ENCODE data around the gene UBE2F. TPM values are rescaled to one million over a fixed set of nuclear protein-coding genes. Genes with fewer than 3 reads are reported as not detected.

Gene UBE2F
- total RNA-seq, 2 donors from 2014 or later = 45.2 to 73.2 TPM

GRCh38 chr2:237982039-237982725, 15.4 kb downstream of the UBE2F start:
- Histone ChIP-seq H3K4me3 (no peak overlapping the region), H3K9me3 (no peaks in the 10 kb centered on the region), H3K4me1 (replicated peaks) (no peaks in the 10 kb centered on the region), H3K36me3 (no peaks in the 10 kb centered on the region), H3K27me3 (replicated peaks; ENCODE audit: insufficient read depth) (no peaks in the 10 kb centered on the region), H3K27ac (no peak overlapping the region)
- intact Hi-C loops (cut with DNase I) = no loop called here
- no peak for DNase-seq (ENCODE audit: low spot score)
- 92% methylated on average over 9 of the region's 9 CpGs for WGBS
- TF ChIP-seq CTCF (IDR thresholded peaks at IDR 0.05) (no peak), POLR2AphosphoS5 (IDR thresholded peaks at IDR 0.05) (no peak), POLR2A (IDR thresholded peaks at IDR 0.05) (no peak)

- WGBS = 19% methylated on average over 2 of the region's 2 CpGs
- intact Hi-C loops (cut with DNase I) = no loop called here
- DNase-seq (ENCODE audit: low spot score) = no peak
- Histone ChIP-seq H3K4me3 (no peak overlapping the region), H3K27ac (no peak overlapping the region), H3K36me3 (no peaks in the 10 kb centered on the region), H3K27me3 (replicated peaks; ENCODE audit: insufficient read depth) (no peaks in the 10 kb centered on the region), H3K4me1 (replicated peaks) (no peaks in the 10 kb centered on the region), H3K9me3 (no peaks in the 10 kb centered on the region)
- TF ChIP-seq POLR2AphosphoS5 (IDR thresholded peaks at IDR 0.05) = no peak
- no peak for TF ChIP-seq CTCF (IDR thresholded peaks at IDR 0.05)
- TF ChIP-seq POLR2A (IDR thresholded peaks at IDR 0.05) = no peak
Observed at GRCh38 chr2:237983922-237984321, 17.1 kb downstream of the UBE2F start.

- Histone ChIP-seq H3K27me3 (replicated peaks; ENCODE audit: insufficient read depth) (no peaks in the 10 kb centered on the region), H3K27ac (no peak overlapping the region), H3K4me3 (no peak overlapping the region), H3K9me3 (no peaks in the 10 kb centered on the region), H3K4me1 (replicated peaks) (no peaks in the 10 kb centered on the region), H3K36me3 (no peaks in the 10 kb centered on the region)
- 96% methylated on average over 3 of the region's 3 CpGs for WGBS
- DNase-seq (ENCODE audit: low spot score) = no peak
- TF ChIP-seq CTCF (IDR thresholded peaks at IDR 0.05) (no peak), POLR2A (IDR thresholded peaks at IDR 0.05) (no peak), POLR2AphosphoS5 (IDR thresholded peaks at IDR 0.05) (no peak)
- intact Hi-C loops (cut with DNase I) = no loop called here
Observed at GRCh38 chr2:237987268-237987667, 20.5 kb downstream of the UBE2F start.

- no peak for DNase-seq (ENCODE audit: low spot score)
- H3K4me1 ChIP-seq (replicated peaks) = no peaks in the 10 kb centered on the region
- intact Hi-C loops (cut with DNase I) = no loop called here
Observed at GRCh38 chr2:237993701-237994100, 26.9 kb downstream of the UBE2F start.

More at GRCh38 chr2:237993701-237994100, 26.9 kb downstream of the UBE2F start:
- H3K27ac ChIP-seq = no peak overlapping the region
- no peak for TF ChIP-seq POLR2A (IDR thresholded peaks at IDR 0.05)
- TF ChIP-seq CTCF (IDR thresholded peaks at IDR 0.05) = no peak
- no peak for TF ChIP-seq POLR2AphosphoS5 (IDR thresholded peaks at IDR 0.05)
- H3K36me3 ChIP-seq = no peaks in the 10 kb centered on the region
- H3K4me3 ChIP-seq = no peak overlapping the region
- no peaks in the 10 kb centered on the region for H3K9me3 ChIP-seq
- 89% methylated on average over 1 of the region's 1 CpG for WGBS
- no peaks in the 10 kb centered on the region for H3K27me3 ChIP-seq (replicated peaks; ENCODE audit: insufficient read depth)
